GM23338 (cell line): ENCODE measurements around the gene JAM3. TPM values are rescaled to one million over a fixed set of nuclear protein-coding genes. Genes with fewer than 3 reads are reported as not detected.

Experiments
- ATAC-seq: fragments of 200-7000 bp; cut with Tn5 transposase; 3 replicates; pipeline ENCODE4 v1.9.1; 2020
- DNase-seq: peaks from one replicate; pipeline ENCODE4 v3.0.0-alpha.2; 2015; ENCODE audit warnings: low spot score
- H2AFZ ChIP-seq: fragments of 200-600 bp; sonication (generic); 2 replicates; pipeline ENCODE4 v1.8.0; 2016; ENCODE audit warnings: antibody characterized with exemption, mild to moderate bottlenecking, moderate library complexity
- H3F3A ChIP-seq: fragments of 200-600 bp; sonication (generic); replicated peaks from 2 replicates; pipeline ENCODE4 v1.8.0; 2017; ENCODE audit warnings: antibody characterized with exemption, mixed run types, low read depth
- H3K27ac ChIP-seq: fragments of 200-600 bp; sonication (generic); 2 replicates; pipeline ENCODE4 v1.6.1; 2016; ENCODE audit warnings: low read depth
- H3K27me3 ChIP-seq: fragments of 200-600 bp; sonication (generic); 2 replicates; pipeline ENCODE4 v1.8.0; 2016; ENCODE audit warnings: mild to moderate bottlenecking, mixed run types, moderate library complexity; ENCODE audit not compliant: insufficient read depth
- H3K36me3 ChIP-seq: fragments of 200-600 bp; sonication (generic); 2 replicates; pipeline ENCODE4 v1.8.0; 2016; ENCODE audit warnings: mild to moderate bottlenecking; ENCODE audit not compliant: insufficient read depth
- H3K4me1 ChIP-seq: fragments of 200-600 bp; sonication (generic); 2 replicates; pipeline ENCODE4 v1.8.0; 2016; ENCODE audit warnings: mild to moderate bottlenecking, moderate library complexity; ENCODE audit not compliant: insufficient read depth
- H3K4me2 ChIP-seq: fragments of 200-600 bp; sonication (generic); 2 replicates; pipeline ENCODE4 v1.7.1; 2017; ENCODE audit warnings: mixed run types
- H3K4me3 ChIP-seq: fragments of 200-600 bp; sonication (generic); 2 replicates; pipeline ENCODE4 v1.6.1; 2016; ENCODE audit warnings: mixed run types
- H3K79me2 ChIP-seq: fragments of 200-600 bp; sonication (generic); replicated peaks from 2 replicates; pipeline ENCODE4 v1.8.0; 2017; ENCODE audit warnings: mild to moderate bottlenecking; ENCODE audit not compliant: insufficient read depth
- H3K9me2 ChIP-seq: fragments of 200-600 bp; sonication (generic); 2 replicates; pipeline ENCODE4 v1.8.0; 2017; ENCODE audit not compliant: insufficient read depth
- H4K20me1 ChIP-seq: fragments of 200-600 bp; sonication (generic); replicated peaks from 2 replicates; pipeline ENCODE4 v1.8.0; 2017; ENCODE audit warnings: mild to moderate bottlenecking; ENCODE audit not compliant: insufficient read depth
- H3K27ac Mint-ChIP-seq: 2 replicates; pipeline ENCODE4 v1.8.0; 2020; ENCODE audit warnings: inconsistent platforms, mild to moderate bottlenecking, moderate library complexity, mixed read lengths
- H3K27me3 Mint-ChIP-seq: 3 replicates; pipeline ENCODE4 v1.8.0; 2022; ENCODE audit warnings: low read depth, mild to moderate bottlenecking, moderate library complexity, mixed read lengths, inconsistent platforms; ENCODE audit not compliant: insufficient read depth, poor library complexity
- H3K36me3 Mint-ChIP-seq: 3 replicates; pipeline ENCODE4 v1.8.0; 2021; ENCODE audit warnings: low read depth, mild to moderate bottlenecking, inconsistent platforms, moderate library complexity, mixed read lengths
- H3K4me1 Mint-ChIP-seq: 3 replicates; pipeline ENCODE4 v1.8.0; 2020; ENCODE audit warnings: mild to moderate bottlenecking, inconsistent platforms, mixed read lengths
- H3K4me3 Mint-ChIP-seq: 3 replicates; pipeline ENCODE4 v1.8.0; 2021; ENCODE audit warnings: moderate library complexity, mild to moderate bottlenecking, inconsistent platforms, mixed read lengths
- H3K9me3 Mint-ChIP-seq: 3 replicates; pipeline ENCODE4 v1.8.0; 2020; ENCODE audit warnings: moderate library complexity, mild to moderate bottlenecking, inconsistent platforms, mixed read lengths
- CREB1 ChIP-seq: fragments of 250-450 bp; sonication (Bioruptor Pico); IDR thresholded peaks from 2 replicates; pipeline ENCODE4 v1.5.0; 2020; ENCODE audit warnings: low read depth, mild to moderate bottlenecking, moderate library complexity
- EZH2 ChIP-seq: fragments of 200-600 bp; sonication (generic); IDR thresholded peaks from one replicate; pipeline ENCODE4 v1.8.0; 2017; ENCODE audit warnings: antibody characterized with exemption, mild to moderate bottlenecking, low read depth; ENCODE audit not compliant: unreplicated experiment
- EZH2phosphoT487 ChIP-seq: fragments of 200-600 bp; sonication (generic); IDR thresholded peaks from one replicate; pipeline ENCODE4 v1.8.1; 2018; ENCODE audit warnings: antibody characterized with exemption; ENCODE audit not compliant: unreplicated experiment
- JUNB ChIP-seq: IDR thresholded peaks from one replicate; pipeline ENCODE4 v1.6.1; 2016; ENCODE audit warnings: antibody characterized with exemption; ENCODE audit not compliant: unreplicated experiment
- NANOG ChIP-seq: IDR thresholded peaks from 2 replicates; pipeline ENCODE4 v1.6.1; 2016; ENCODE audit warnings: antibody characterized with exemption, borderline replicate concordance
- POLR2AphosphoS5 ChIP-seq: IDR thresholded peaks from 2 replicates; pipeline ENCODE4 v1.6.1; 2016; ENCODE audit warnings: antibody characterized with exemption, low read depth
- REST ChIP-seq: IDR thresholded peaks from one replicate; pipeline ENCODE4 v1.6.1; 2018; ENCODE audit warnings: antibody characterized with exemption; ENCODE audit not compliant: unreplicated experiment
- STAT1 ChIP-seq: IDR thresholded peaks from one replicate; pipeline ENCODE4 v1.6.1; 2016; ENCODE audit warnings: antibody characterized with exemption; ENCODE audit not compliant: unreplicated experiment
- ZNF114 ChIP-seq: fragments of 250-450 bp; sonication (Bioruptor Pico); IDR thresholded peaks from 2 replicates; pipeline ENCODE4 v1.5.0; 2020; ENCODE audit warnings: mild to moderate bottlenecking, moderate library complexity
- ZNF331 ChIP-seq: fragments of 250-450 bp; sonication (Bioruptor Pico); IDR thresholded peaks from 2 replicates; pipeline ENCODE4 v1.5.0; 2020; ENCODE audit warnings: low read depth, mild to moderate bottlenecking, moderate library complexity
- ZNF462 ChIP-seq: fragments of 250-450 bp; sonication (Bioruptor Pico); IDR thresholded peaks from 2 replicates; pipeline ENCODE4 v1.5.0; 2020; ENCODE audit warnings: mild to moderate bottlenecking, moderate library complexity
- polyA plus RNA-seq: library from polyadenylated mRNA; unstranded; fragments of >200 nt; fragmentation: Nextera tagmentation; extraction: Ambion mirVana; gene quantifications from 2 replicates; pipeline ENCODE4 v1.2.1, GENCODE V29; 2016
- total RNA-seq: library from RNA; depleted of rRNA; stranded (reverse); fragments of >200 nt; shearing (Covaris generic); gene quantifications from 2 replicates; pipeline ENCODE4 v1.2.3, GENCODE V29; 2014
- TF ChIP-seq, protein P1 (sequence below), 2 experiments: fragments of 200-600 bp in 1 of 2; sonication (generic) in 1 of 2; conservative IDR thresholded peaks; 2 replicates each; pipeline versions ENCODE4 v1.5.1 to v1.6.1; 2016 to 2017; ENCODE audit warnings: antibody characterized with exemption in 2 of 2, low read depth in 2 of 2, mild to moderate bottlenecking in 2 of 2, moderate library complexity in 1 of 2
- TF ChIP-seq, protein P2 (sequence below): IDR thresholded peaks from 2 replicates; pipeline ENCODE4 v1.6.1; 2016; ENCODE audit warnings: antibody characterized with exemption

The JAM3 gene
- total and polyA plus RNA-seq, 2 experiments from 2014 or later = 14.1 to 41.5 TPM

- no peak overlapping the region for H3K27ac ChIP-seq
- H3K27ac Mint-ChIP-seq = no peak overlapping the region
- H3K4me3 Mint-ChIP-seq = no peak overlapping the region
- H3K9me2 ChIP-seq = no peaks in the 10 kb centered on the region
- no peak overlapping the region for H3K4me3 ChIP-seq
- TF ChIP-seq REST = no peak
- no peak for TF ChIP-seq POLR2AphosphoS5
- TF ChIP-seq CREB1 (CRISPR knock-in tag) = no peak
- no peak for TF ChIP-seq JUNB
- no peak for TF ChIP-seq STAT1
- TF ChIP-seq EZH2phosphoT487 = no peak
- no peak for TF ChIP-seq ZNF462 (CRISPR knock-in tag)
- no peak for TF ChIP-seq EZH2
- no peak for TF ChIP-seq ZNF331 (CRISPR knock-in tag)
- TF ChIP-seq, protein P1, sequence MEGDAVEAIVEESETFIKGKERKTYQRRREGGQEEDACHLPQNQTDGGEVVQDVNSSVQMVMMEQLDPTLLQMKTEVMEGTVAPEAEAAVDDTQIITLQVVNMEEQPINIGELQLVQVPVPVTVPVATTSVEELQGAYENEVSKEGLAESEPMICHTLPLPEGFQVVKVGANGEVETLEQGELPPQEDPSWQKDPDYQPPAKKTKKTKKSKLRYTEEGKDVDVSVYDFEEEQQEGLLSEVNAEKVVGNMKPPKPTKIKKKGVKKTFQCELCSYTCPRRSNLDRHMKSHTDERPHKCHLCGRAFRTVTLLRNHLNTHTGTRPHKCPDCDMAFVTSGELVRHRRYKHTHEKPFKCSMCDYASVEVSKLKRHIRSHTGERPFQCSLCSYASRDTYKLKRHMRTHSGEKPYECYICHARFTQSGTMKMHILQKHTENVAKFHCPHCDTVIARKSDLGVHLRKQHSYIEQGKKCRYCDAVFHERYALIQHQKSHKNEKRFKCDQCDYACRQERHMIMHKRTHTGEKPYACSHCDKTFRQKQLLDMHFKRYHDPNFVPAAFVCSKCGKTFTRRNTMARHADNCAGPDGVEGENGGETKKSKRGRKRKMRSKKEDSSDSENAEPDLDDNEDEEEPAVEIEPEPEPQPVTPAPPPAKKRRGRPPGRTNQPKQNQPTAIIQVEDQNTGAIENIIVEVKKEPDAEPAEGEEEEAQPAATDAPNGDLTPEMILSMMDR (conservative IDR thresholded peaks at IDR 0.05; ENCODE audit: low read depth in 2 of 2) = no peak
- TF ChIP-seq, protein P2, sequence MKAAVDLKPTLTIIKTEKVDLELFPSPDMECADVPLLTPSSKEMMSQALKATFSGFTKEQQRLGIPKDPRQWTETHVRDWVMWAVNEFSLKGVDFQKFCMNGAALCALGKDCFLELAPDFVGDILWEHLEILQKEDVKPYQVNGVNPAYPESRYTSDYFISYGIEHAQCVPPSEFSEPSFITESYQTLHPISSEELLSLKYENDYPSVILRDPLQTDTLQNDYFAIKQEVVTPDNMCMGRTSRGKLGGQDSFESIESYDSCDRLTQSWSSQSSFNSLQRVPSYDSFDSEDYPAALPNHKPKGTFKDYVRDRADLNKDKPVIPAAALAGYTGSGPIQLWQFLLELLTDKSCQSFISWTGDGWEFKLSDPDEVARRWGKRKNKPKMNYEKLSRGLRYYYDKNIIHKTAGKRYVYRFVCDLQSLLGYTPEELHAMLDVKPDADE = no peak
- no peak for TF ChIP-seq NANOG
- TF ChIP-seq ZNF114 (CRISPR knock-in tag) = no peak
- peaks cover 3% of the 10 kb centered on the region; the same call in 1 of the 3 replicates for H3K36me3 Mint-ChIP-seq
- no peaks in the 10 kb centered on the region for H3K36me3 ChIP-seq
- H3K27me3 ChIP-seq = peaks cover 9% of the 10 kb centered on the region; the same call in 1 of the 2 replicates
- H3F3A ChIP-seq = no peaks in the 10 kb centered on the region
- H3K4me2 ChIP-seq = no peak overlapping the region
- H3K4me1 ChIP-seq = peaks cover 8% of the 10 kb centered on the region; the same call in 1 of the 2 replicates
- no peak for ATAC-seq
- H2AFZ ChIP-seq = no peak overlapping the region
- H3K79me2 ChIP-seq = peaks cover 82% of the 10 kb centered on the region
- peaks cover 7% of the 10 kb centered on the region; the same call in 1 of the 2 replicates for H4K20me1 ChIP-seq
- no peaks in the 10 kb centered on the region for H3K9me3 Mint-ChIP-seq
- peaks cover 21% of the 10 kb centered on the region for H3K4me1 Mint-ChIP-seq
- peaks cover 9% of the 10 kb centered on the region for H3K27me3 Mint-ChIP-seq
- DNase-seq = no peak
Observed at GRCh38 chr11:134074346-134074745, 5.5 kb downstream of the JAM3 start.
